Right lobe of liver (tissue), 4 donors: ENCODE data around the gene NXF1.

Source experiments
- CTCF ChIP-seq, 4 donors: fragments of 200-600 bp in 3 of 4; fragments of 450-650 bp in 1 of 4; IDR thresholded peaks; one replicate each; pipeline versions ENCODE4 v1.5.1 to v1.8.0; 2016 to 2022; ENCODE audit warnings: antibody characterized with exemption in 4 of 4, mild to moderate bottlenecking in 2 of 4
- POLR2A ChIP-seq: fragments of 450-650 bp; IDR thresholded peaks from one replicate; pipeline ENCODE4 v1.6.1; 2017; ENCODE audit warnings: antibody characterized with exemption, mild to moderate bottlenecking
- donor health status: DM: no; HTN: no; CAD: no.
- donor health status: DM: no; HTN: no; CAD: no.
- donor health status: DM: no; HTN: yes; CAD: no.

GRCh38 chr11:62789576-62789975, 15.7 kb downstream of the NXF1 start:
- TF ChIP-seq CTCF (IDR thresholded peaks at IDR 0.05) (no peak), POLR2A (no peak)
